NB4 (cell line): ENCODE measurements around the gene IHH.

Source experiments
- CTCF ChIP-seq: IDR thresholded peaks from one replicate; pipeline ENCODE4 v1.5.1; 2012; ENCODE audit warnings: low read depth, low read length
- MAX ChIP-seq: IDR thresholded peaks from 2 replicates; pipeline ENCODE4 v1.6.1; 2011; ENCODE audit warnings: low read depth, low read length
- MYC ChIP-seq: IDR thresholded peaks from 2 replicates; pipeline ENCODE4 v1.6.1; 2011; ENCODE audit warnings: low read depth, low read length
- POLR2A ChIP-seq: IDR thresholded peaks from 2 replicates; pipeline ENCODE4 v1.6.1; 2011; ENCODE audit warnings: mild to moderate bottlenecking; ENCODE audit not compliant: insufficient read length; ENCODE audit errors: extremely low read depth

GRCh38 chr2:219072741-219073250 lies 12.1 kb upstream of the IHH start:
- TF ChIP-seq POLR2A (no peak), CTCF (no peak), MYC (no peak), MAX (no peak)
